ENCODE results near the gene PURB. TPM values are rescaled to one million over a fixed set of nuclear protein-coding genes. Genes with fewer than 3 reads are reported as not detected.

Gene PURB
- 7.4 and 8.4 TPM in 2 replicates for total RNA-seq

GRCh38 chr7:44885394-44886317 lies at the start of gene PURB:
TSS of gene PURB (minus strand) at chr7:44885530. CDS start at chr7:44885348, 182 bp downstream.

GRCh38 chr7:44847920-44848634 lies 37.3 kb downstream of the PURB start, which contains the start of gene H2AZ2:
TSS of gene H2AZ2 (minus strand) at chr7:44848087. CDS start at chr7:44847971, 116 bp downstream.

Other genes with a start within 250 kb of the PURB start
- 9.0 and 13.8 TPM in 2 replicates for gene ZMIZ2, start 136.7 kb downstream of the PURB start, total RNA-seq
- 2,009 and 2,711 TPM in 2 replicates for gene PPIA, start 88.8 kb downstream of the PURB start, total RNA-seq
- 51.5 and 98.6 TPM in 2 replicates for gene H2AZ2, start 37.4 kb downstream of the PURB start, total RNA-seq
- gene MYO1G, start 93.5 kb upstream of the PURB start, total RNA-seq: not detected in 2 replicates
- 43.1 and 57.8 TPM in 2 replicates for gene CCM2, start 114.7 kb upstream of the PURB start, total RNA-seq
- gene NACAD, start 203.4 kb upstream of the PURB start, total RNA-seq: 1.6 and 3.9 TPM in 2 replicates
- 39.0 and 41.1 TPM in 2 replicates for gene TBRG4, start 226.2 kb upstream of the PURB start, total RNA-seq